Endothelial cell of hepatic sinusoid (primary cell): Measurements from ENCODE around the gene SLC16A8.
"Not testable (repeated sequence)": the region's sequence is repeated elsewhere in the genome, so short reads cannot be mapped to it uniquely, and the experiment has no call there.

Source experiments
- in situ Hi-C: cut with HindIII; loops from 2 replicates; pipeline ENCODE4 v1.10.0; 2017; ENCODE audit warnings: low sequenced_read_pairs

The SLC16A8 gene

GRCh38 chr22:38051261-38051660 lies 32.7 kb downstream of the SLC16A8 start:
- in situ Hi-C loops: loop anchor here (5.0 to 10.0 kb wide), 2 partner anchors 121 to 254 kb away; no protein-coding TSS in a partner anchor

DNA sequence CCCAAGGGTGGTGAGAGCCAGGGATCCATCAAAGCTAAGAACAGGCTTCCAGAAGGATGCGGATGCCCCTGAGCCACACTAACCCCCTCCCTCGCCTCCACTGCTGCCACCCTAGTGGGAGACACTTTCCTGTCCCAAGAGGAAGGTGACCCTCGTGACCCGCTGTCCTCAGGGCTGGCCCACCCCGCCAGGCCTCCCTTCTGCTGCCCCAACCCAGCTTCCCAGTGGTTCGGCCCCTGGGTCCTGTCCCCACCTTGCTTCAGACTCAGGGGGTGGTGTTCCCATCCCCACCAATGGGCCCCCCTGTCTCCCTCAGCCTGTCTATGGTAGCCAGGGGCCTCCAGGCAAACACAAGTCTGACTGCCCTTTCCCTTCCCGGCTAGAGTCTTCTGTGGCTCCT lies 33.3 kb downstream of the SLC16A8 start:
- in situ Hi-C loops: loop anchor here (5.0 to 10.0 kb wide), 2 partner anchors 122 to 254 kb away; no protein-coding TSS in a partner anchor

GRCh38 chr22:38049812-38050619 lies 34.0 kb downstream of the SLC16A8 start:
- in situ Hi-C loops: loop anchor here (5.0 to 10.0 kb wide), 2 partner anchors 122 to 255 kb away; no protein-coding TSS in a partner anchor

DNA sequence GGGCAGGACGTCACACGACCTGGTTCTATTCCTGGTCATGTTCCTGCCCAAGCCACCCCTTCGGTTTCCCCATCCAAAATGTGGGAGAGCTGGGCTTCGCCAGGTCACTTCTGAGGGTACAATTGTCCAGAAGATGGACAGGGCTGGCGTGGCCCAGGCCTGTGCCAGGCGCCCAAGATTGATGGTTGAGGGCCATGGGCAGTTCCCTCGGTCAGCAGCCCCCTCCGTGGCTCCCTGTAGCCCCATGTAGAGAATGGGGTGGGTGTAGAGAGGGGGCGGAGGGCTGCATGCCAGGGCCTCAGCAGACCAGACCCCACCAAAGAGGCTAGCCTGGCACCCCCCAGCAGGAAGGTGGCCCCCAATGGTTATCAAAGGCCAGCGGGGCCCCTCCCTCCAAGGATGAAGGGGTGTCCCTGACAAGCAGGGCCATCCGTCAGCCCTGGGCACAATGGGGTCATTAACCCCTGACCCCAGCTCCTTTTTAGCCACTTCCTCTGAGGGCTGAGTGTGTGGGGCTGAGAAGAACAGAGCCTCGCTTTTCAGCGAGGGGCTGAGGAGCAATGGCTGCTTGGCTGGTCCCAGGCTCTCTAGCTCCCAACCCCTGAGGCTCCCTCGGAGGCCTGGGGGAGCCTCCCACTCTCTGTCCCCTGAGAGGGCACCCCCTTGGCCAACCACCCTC lies 37.8 kb downstream of the SLC16A8 start:
- in situ Hi-C loops: no loop called here

DNA sequence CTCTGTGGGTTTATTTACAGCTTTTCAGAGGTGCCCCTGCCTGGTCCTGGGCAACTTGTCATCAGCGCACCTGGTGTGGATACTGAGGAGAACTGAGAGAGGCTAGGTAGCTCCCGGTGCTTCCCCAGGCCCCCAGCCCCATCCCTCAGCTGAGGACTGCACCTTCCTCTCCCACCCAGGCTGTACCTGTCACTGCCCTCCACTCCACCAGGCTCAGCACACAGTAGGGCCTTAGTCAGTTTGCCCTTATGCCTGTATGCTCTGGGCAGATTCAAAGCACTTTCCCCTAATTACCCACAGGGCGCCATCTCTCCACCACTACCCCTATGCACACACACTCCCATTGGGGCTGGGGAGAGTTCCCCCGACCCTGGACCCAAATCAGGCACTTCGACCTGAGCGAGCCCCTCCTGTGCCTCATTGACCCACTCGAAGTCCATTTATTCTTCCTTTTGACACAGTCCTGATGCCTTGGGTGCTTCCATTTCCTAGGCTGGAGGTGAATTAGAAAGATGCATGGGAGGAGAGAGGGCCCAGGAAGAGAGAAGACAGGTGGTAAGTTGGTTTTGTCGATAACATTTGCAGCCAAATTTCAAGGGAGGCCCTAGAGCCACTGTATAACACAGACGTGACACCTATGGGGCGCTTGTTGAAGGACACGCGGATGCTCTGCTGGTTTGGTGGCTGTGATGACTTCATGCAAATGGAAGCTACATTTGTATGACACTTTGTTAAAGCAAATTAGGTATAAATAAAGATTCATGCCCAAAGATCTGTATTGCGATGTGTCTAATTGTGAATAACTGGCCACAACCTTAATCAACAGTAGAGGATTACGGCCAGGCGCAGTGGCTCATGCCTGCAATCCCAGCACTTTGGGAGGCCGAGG lies 40.6 kb downstream of the SLC16A8 start:
- in situ Hi-C loops: no loop called here

DNA sequence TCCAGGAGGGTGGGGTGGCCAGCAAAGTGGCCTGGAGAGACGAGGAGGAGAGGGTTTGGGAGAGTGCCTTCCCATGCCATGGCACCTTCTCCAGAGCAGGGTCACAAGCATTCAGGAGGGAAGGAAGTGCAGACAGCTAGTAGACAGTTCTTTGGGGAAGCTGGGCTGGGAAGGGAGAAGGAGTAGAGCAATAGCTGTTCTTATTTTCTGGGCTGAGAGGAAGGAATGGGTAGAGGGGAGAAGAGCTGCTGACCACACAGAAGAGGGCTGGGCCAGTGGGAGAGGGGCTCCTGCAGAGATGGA lies 41.5 kb downstream of the SLC16A8 start:
- in situ Hi-C loops: no loop called here

DNA sequence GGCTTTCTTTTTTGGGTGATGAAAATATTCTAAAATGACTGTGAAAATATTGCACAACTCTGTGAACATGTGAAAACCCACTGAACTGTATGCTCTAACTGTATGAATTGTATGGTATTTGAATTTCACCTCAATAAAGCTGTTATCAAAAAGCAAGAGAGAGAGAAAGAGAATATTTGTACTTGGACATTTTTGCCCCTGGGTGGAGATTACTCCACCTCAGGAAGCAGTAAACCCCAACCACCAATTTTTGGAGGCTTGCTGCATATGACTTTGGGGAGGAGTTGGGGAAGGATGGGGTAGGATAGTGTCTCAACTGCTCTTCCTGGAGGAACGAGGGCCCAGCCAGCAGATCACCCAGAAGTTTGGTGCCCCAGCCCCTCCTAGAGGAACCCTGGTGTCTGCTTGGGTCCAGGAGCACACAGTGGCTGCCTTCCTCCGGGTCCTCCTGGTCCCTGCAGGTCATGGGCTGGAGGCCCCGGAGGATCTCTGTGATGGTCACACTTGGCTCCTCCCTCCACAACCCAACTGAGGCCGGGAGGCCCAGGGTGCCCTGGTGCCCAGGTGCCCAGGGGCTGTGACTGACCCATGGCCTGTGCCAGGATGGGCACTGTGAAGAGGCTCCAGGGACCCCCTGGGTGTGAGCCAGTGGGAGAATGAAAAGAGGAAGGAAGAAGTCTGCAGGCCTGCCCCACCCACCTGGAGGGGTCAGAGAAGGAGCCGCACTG lies 42.1 kb downstream of the SLC16A8 start:
- in situ Hi-C loops: no loop called here

DNA sequence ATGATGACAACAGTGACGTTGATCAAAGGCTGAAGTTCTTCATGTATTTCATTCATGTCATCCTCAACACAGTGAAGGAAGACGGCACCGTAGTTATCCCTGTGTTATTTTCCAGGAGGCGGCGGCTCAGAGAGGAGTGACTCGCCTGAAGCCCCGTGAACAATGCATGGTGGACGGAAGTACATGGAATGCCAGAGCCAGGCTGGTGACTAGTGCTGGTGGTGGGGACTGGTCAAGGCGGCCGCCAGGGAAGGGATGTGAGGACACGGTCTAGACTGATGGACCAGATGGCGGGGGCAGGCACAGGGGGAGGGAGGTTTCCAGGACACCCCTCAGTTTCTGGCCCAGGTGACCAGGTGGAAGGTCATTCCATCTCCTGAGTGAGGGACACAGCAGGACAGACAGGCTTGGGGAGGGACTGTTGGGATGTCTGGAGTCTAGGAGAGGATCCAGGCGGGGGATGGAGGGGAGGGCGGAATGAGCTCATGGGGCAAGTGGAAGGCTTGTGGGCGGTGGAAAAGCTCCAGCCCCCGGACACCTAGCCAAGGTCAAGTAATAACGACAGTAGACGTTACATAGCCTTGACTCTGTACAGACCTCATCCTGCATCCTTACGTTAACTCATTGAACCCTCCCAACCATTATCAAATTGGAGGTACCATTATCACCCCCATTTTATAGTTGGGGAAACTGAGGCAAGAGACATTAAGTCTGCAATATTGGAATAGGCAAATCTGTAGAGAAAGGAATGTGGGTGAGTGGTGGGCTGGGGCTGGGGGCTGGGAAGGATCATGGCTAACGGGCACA lies 42.8 kb downstream of the SLC16A8 start:
- in situ Hi-C loops: no loop called here

GRCh38 chr22:38038890-38039812 lies 44.8 kb downstream of the SLC16A8 start:
- in situ Hi-C loops: no loop called here

DNA sequence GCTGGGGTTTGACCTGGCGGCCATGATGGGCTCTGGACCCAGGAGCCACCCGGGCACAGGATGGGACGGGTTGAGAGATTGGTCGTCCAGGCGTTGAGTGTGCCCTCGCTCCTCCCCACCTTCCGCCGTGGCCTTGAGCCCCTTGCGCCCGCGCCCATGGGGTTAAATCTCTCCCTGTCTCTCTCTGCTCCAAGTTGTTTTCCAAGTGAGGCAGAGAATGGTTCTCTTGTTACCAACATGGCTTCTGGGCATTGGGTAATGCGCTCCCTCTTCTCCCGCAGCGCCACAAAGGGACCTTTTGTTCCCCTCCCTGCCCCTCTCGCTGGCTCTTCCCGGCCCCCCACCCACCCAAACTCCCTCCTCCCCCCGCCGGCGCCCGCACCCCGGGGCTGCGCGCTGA lies 45.6 kb downstream of the SLC16A8 start:
- in situ Hi-C loops: no loop called here

DNA sequence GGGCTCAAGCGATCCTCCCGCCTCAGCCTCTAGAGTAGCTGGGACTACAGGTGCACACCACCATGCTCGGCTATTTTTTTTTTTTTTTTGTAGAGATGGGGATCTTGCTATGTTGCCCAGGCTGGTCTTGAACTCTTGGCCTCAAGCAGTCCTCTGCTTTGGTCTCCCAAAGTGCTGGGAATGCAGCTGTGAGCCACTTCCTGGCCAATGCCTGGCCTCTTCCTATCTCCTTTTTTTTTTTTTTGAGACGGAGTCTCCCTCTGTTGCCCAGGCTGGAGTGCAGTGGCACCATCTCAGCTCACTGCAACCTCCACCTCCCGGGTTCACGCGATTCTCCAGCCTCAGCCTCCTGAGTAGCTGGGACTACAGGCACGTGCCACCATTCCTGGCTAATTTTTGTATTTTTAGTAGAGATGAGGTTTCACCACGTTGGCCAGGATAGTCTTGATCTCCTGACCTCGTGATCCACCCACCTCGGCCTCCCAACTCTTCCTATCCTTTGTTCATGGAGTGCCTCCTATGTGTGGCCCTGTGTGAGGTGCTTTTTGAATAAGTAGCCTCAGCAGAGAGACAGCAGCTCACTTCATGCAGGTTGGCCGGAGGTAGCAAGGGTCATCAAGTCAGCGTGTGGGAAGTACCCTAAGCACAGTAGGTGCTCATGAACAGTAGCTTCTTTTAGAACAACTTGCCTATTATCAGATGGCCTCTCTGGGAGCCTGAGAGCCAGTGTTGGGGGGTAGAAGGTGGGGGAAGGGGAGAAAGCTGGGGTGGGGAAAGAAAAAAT lies 46.4 kb downstream of the SLC16A8 start:
- in situ Hi-C loops: not testable (repeated sequence)

DNA sequence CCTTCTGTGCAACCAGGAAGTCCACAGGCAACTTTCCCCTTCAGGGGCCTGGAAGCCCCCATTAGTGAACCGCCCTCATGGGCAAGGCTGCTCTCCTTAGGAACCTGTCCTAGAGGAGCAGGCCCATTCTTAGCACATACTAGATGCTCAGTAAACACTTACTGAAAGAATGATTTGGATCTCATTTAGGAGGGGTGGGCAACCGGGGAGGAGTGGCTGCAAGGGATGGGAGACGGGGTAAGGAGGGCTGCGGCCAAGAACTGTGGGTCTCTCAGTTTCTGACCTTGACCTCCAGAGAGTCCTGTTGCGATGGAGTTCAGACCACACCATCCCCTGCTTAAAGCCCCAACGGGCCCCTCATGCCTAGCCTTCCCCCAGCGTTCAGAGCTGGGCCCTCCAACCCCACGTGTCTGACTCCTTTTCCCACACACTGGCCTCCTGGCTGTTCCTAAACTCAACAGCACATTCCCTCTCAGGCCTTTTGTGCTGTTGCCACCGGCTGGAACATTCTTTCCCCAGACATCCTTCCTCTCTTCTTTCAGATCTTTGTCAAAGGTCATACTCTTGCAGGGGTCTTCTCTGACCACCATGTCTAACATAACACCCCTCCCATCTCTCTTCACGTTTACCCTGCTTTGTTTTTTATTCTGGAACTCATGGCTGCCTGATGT lies 47.5 kb downstream of the SLC16A8 start:
- in situ Hi-C loops: no loop called here

- in situ Hi-C loops: no loop called here
Observed at GRCh38 chr22:38035530-38035885, 48.5 kb downstream of the SLC16A8 start.

DNA sequence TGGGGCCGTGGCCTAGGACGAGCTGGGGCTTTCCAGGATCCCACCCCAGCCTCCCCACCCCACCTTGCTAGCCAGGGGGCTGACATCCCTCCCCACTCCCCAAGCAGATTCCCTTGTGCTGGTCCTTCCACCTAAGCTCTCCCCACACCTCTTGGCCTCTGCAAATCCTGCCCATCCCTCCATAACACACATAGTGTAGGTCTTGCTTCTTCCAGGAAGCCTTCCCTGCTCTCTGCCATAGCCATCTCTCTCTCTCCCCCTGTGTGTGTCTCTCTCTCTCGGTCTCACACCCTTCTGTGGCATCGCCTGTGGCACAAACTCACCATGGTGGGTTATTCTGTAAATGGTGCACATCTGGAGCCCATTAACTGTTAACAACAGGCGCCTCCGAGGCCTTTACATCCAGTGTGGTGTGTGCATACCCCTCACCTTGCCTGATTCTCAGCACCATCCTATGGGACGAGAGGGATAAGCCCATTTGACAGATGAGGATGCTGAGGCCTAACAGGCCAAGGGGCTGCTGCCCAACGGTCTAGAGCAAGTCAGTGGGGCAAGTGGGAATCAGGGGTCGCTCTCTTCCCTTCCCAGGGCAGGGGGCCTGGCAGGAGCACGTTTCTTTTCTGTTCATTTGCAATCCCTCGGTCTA lies 49.0 kb downstream of the SLC16A8 start:
- in situ Hi-C loops: no loop called here

GRCh38 chr22:38034278-38034882 lies 49.6 kb downstream of the SLC16A8 start:
- in situ Hi-C loops: no loop called here

- in situ Hi-C loops: no loop called here
Observed at GRCh38 chr22:38033522-38034277, 50.3 kb downstream of the SLC16A8 start.
